GM23248 (cell line): ENCODE results near the gene MRPL48. TPM values are rescaled to one million over a fixed set of nuclear protein-coding genes. Genes with fewer than 3 reads are reported as not detected.

Experiments used
- DNase-seq: peaks from one replicate; pipeline ENCODE4 v3.0.0-alpha.2; 2015
- H2AFZ ChIP-seq: fragments of 200-600 bp; sonication (generic); 2 replicates; pipeline ENCODE4 v1.6.1; 2016; ENCODE audit warnings: antibody characterized with exemption
- H3F3A ChIP-seq: fragments of 200-600 bp; sonication (generic); 2 replicates; pipeline ENCODE4 v1.6.1; 2016; ENCODE audit warnings: mild to moderate bottlenecking, antibody characterized with exemption, mixed run types; ENCODE audit not compliant: insufficient read depth
- H3K27ac ChIP-seq: fragments of 200-600 bp; sonication (generic); 2 replicates; pipeline ENCODE4 v1.5.1; 2016; ENCODE audit warnings: mild to moderate bottlenecking
- H3K27me3 ChIP-seq: fragments of 200-600 bp; sonication (generic); replicated peaks from 2 replicates; pipeline ENCODE4 v1.6.1; 2016; ENCODE audit warnings: mild to moderate bottlenecking; ENCODE audit not compliant: insufficient read depth
- H3K36me3 ChIP-seq: fragments of 200-600 bp; sonication (generic); 2 replicates; pipeline ENCODE4 v1.6.1; 2016; ENCODE audit warnings: low read depth, mild to moderate bottlenecking
- H3K4me1 ChIP-seq: fragments of 200-600 bp; sonication (generic); 2 replicates; pipeline ENCODE4 v1.6.1; 2016; ENCODE audit warnings: mild to moderate bottlenecking; ENCODE audit not compliant: insufficient read depth
- H3K4me2 ChIP-seq: fragments of 200-600 bp; sonication (generic); one replicate; pipeline ENCODE4 v1.6.1; 2016; ENCODE audit warnings: mild to moderate bottlenecking; ENCODE audit not compliant: unreplicated experiment
- H3K4me3 ChIP-seq: fragments of 200-600 bp; sonication (generic); 2 replicates; pipeline ENCODE4 v1.5.1; 2016; ENCODE audit warnings: mild to moderate bottlenecking
- H3K79me2 ChIP-seq: fragments of 200-600 bp; sonication (generic); 2 replicates; pipeline ENCODE4 v1.6.1; 2016; ENCODE audit warnings: mild to moderate bottlenecking; ENCODE audit not compliant: insufficient read depth
- H3K9ac ChIP-seq: fragments of 200-600 bp; sonication (generic); 2 replicates; pipeline ENCODE4 v1.6.1; 2016; ENCODE audit warnings: mild to moderate bottlenecking
- H3K9me2 ChIP-seq: fragments of 200-600 bp; sonication (generic); 2 replicates; pipeline ENCODE4 v1.6.1; 2016; ENCODE audit warnings: mixed run types, mild to moderate bottlenecking, moderate library complexity; ENCODE audit not compliant: insufficient read depth
- H3K9me3 ChIP-seq: fragments of 200-600 bp; sonication (generic); one replicate; pipeline ENCODE4 v1.6.1; 2017; ENCODE audit warnings: low read depth
- H4K20me1 ChIP-seq: fragments of 200-600 bp; sonication (generic); 2 replicates; pipeline ENCODE4 v1.6.0; 2016; ENCODE audit not compliant: insufficient read depth
- EZH2 ChIP-seq: fragments of 200-600 bp; sonication (generic); IDR thresholded peaks from 2 replicates; pipeline ENCODE4 v1.6.1; 2018; ENCODE audit warnings: antibody characterized with exemption, mild to moderate bottlenecking; ENCODE audit not compliant: insufficient read depth, poor library complexity, severe bottlenecking
- EZH2phosphoT487 ChIP-seq: fragments of 200-600 bp; sonication (generic); IDR thresholded peaks from 2 replicates; pipeline ENCODE4 v1.6.1; 2018; ENCODE audit warnings: antibody characterized with exemption, moderate library complexity, mild to moderate bottlenecking, low read depth; ENCODE audit not compliant: insufficient read depth
- WGBS, 2 experiments: methylation state at CpG; one replicate each; pipeline ENCODE4 v1.1.6; 2015 to 2017; ENCODE audit warnings: low lambda C conversion rate in 2 of 2, low coverage in 1 of 2; ENCODE audit errors: missing lambda C conversion rate in 2 of 2; 5-methylcytosine and 5-hydroxymethylcytosine counted together
- in situ Hi-C: fragments of 300-500 bp; cut with MboI; formaldehyde crosslinking; loops from 2 replicates; pipeline ENCODE4 v1.15.0; 2020
- polyA plus RNA-seq: library from polyadenylated mRNA; unstranded; fragments of >200 nt; fragmentation: Nextera tagmentation; extraction: Ambion mirVana; gene quantifications from 2 replicates; pipeline ENCODE4 v1.2.1, GENCODE V29; 2016
- total RNA-seq: library from RNA; depleted of rRNA; stranded (reverse); fragments of >200 nt; shearing (Covaris generic); gene quantifications from 2 replicates; pipeline ENCODE4 v1.2.3, GENCODE V29; 2014

MRPL48 gene
- total and polyA plus RNA-seq, 2 experiments from 2014 or later = 21.4 to 40.1 TPM

- TF ChIP-seq EZH2 = no peak
- no peak for TF ChIP-seq EZH2phosphoT487
- H3K36me3 ChIP-seq = no peaks in the 10 kb centered on the region
- H3K9ac ChIP-seq = no peak overlapping the region
- H3K9me2 ChIP-seq = no peaks in the 10 kb centered on the region
- no peak overlapping the region for H3K4me3 ChIP-seq
- H2AFZ ChIP-seq = no peak overlapping the region
- no peak overlapping the region for H3K4me2 ChIP-seq
- no peaks in the 10 kb centered on the region for H4K20me1 ChIP-seq
- in situ Hi-C loops = no loop called here
- H3K9me3 ChIP-seq = no peaks in the 10 kb centered on the region
- no peak overlapping the region for H3K27ac ChIP-seq
- no peaks in the 10 kb centered on the region for H3K4me1 ChIP-seq
- no peak for DNase-seq
- no peaks in the 10 kb centered on the region for H3K27me3 ChIP-seq
- no peaks in the 10 kb centered on the region for H3F3A ChIP-seq
- H3K79me2 ChIP-seq = no peaks in the 10 kb centered on the region; the same call in 1 of the 2 replicates
Observed at GRCh38 chr11:73804712-73805111, 17.0 kb downstream of the MRPL48 start.

- Histone ChIP-seq H2AFZ (no peak overlapping the region), H3K79me2 (no peaks in the 10 kb centered on the region), H3K9ac (no peak overlapping the region), H3K27me3 (no peaks in the 10 kb centered on the region), H3K4me3 (no peak overlapping the region), H3F3A (no peaks in the 10 kb centered on the region), H3K36me3 (no peaks in the 10 kb centered on the region), H4K20me1 (no peaks in the 10 kb centered on the region), H3K4me1 (no peaks in the 10 kb centered on the region), H3K4me2 (no peak overlapping the region), H3K9me3 (no peaks in the 10 kb centered on the region), H3K9me2 (no peaks in the 10 kb centered on the region), H3K27ac (no peak overlapping the region)
- 88 to 93% methylated on average over 1 of the region's 1 CpG for WGBS, 2 experiments
- no peak for DNase-seq
- in situ Hi-C loops = no loop called here
- TF ChIP-seq EZH2 (no peak), EZH2phosphoT487 (no peak)
Observed at GRCh38 chr11:73808052-73808451, 20.4 kb downstream of the MRPL48 start.

GRCh38 chr11:73810637-73811036 is 23.0 kb downstream of the MRPL48 start:
- H3K9me3 ChIP-seq = no peaks in the 10 kb centered on the region
- H3F3A ChIP-seq = no peaks in the 10 kb centered on the region
- no peak overlapping the region for H3K27ac ChIP-seq
- H3K4me2 ChIP-seq = no peak overlapping the region
- no peaks in the 10 kb centered on the region for H3K27me3 ChIP-seq
- no peak for TF ChIP-seq EZH2phosphoT487
- TF ChIP-seq EZH2 = no peak
- 84 to 89% methylated on average over 1 of the region's 1 CpG for WGBS, 2 experiments
- no peak for DNase-seq
- no peak overlapping the region for H3K9ac ChIP-seq
- no peaks in the 10 kb centered on the region for H3K4me1 ChIP-seq
- H3K79me2 ChIP-seq = no peaks in the 10 kb centered on the region
- no peak overlapping the region for H2AFZ ChIP-seq
- H3K4me3 ChIP-seq = no peak overlapping the region
- in situ Hi-C loops = no loop called here
- H4K20me1 ChIP-seq = no peaks in the 10 kb centered on the region
- no peaks in the 10 kb centered on the region for H3K36me3 ChIP-seq
- H3K9me2 ChIP-seq = no peaks in the 10 kb centered on the region

GRCh38 chr11:73812234-73812633 is 24.6 kb downstream of the MRPL48 start:
- TF ChIP-seq EZH2phosphoT487 (no peak), EZH2 (no peak)
- H3K79me2 ChIP-seq = no peaks in the 10 kb centered on the region
- no peaks in the 10 kb centered on the region for H4K20me1 ChIP-seq
- no peaks in the 10 kb centered on the region for H3F3A ChIP-seq
- no peaks in the 10 kb centered on the region for H3K4me1 ChIP-seq
- H3K9me2 ChIP-seq = no peaks in the 10 kb centered on the region
- H3K27me3 ChIP-seq = no peaks in the 10 kb centered on the region
- no peak overlapping the region for H3K4me3 ChIP-seq
- no peak overlapping the region for H2AFZ ChIP-seq
- H3K9ac ChIP-seq = no peak overlapping the region
- H3K4me2 ChIP-seq = no peak overlapping the region
- no peak overlapping the region for H3K27ac ChIP-seq
- no peak for DNase-seq
- 58 to 61% methylated on average over 3 of the region's 3 CpGs for WGBS, 2 experiments
- in situ Hi-C loops = no loop called here
- H3K36me3 ChIP-seq = no peaks in the 10 kb centered on the region
- no peaks in the 10 kb centered on the region for H3K9me3 ChIP-seq

GRCh38 chr11:73814812-73815211 is 27.1 kb downstream of the MRPL48 start:
- WGBS, 2 experiments = 96 to 97% methylated on average over 8 of the region's 8 CpGs
- H3K79me2 ChIP-seq = no peaks in the 10 kb centered on the region
- no peak overlapping the region for H3K4me2 ChIP-seq
- no peak overlapping the region for H2AFZ ChIP-seq
- no peaks in the 10 kb centered on the region for H3F3A ChIP-seq
- peaks cover 9% of the 10 kb centered on the region for H3K4me1 ChIP-seq
- TF ChIP-seq EZH2phosphoT487 = no peak
- no peak for TF ChIP-seq EZH2
- no peaks in the 10 kb centered on the region for H3K27me3 ChIP-seq
- DNase-seq = no peak
- H3K27ac ChIP-seq = no peak overlapping the region
- no peaks in the 10 kb centered on the region for H3K9me2 ChIP-seq
- in situ Hi-C loops = no loop called here
- H3K36me3 ChIP-seq = no peaks in the 10 kb centered on the region
- no peaks in the 10 kb centered on the region for H3K9me3 ChIP-seq
- H3K4me3 ChIP-seq = no peak overlapping the region
- H3K9ac ChIP-seq = no peak overlapping the region
- no peaks in the 10 kb centered on the region for H4K20me1 ChIP-seq
